AG04450 (cell line): ENCODE data around the gene HES5. TPM values are rescaled to one million over a fixed set of nuclear protein-coding genes. Genes with fewer than 3 reads are reported as not detected.

Experiments used
- CTCF ChIA-PET: fragments of 300-600, 350-600 bp; formaldehyde crosslinking; extraction: SDS; loops from one replicate; lab custom pipeline; 2022; ENCODE audit warnings: antibody characterized with exemption, inconsistent platforms; lab: Charles Lee
- POLR2A ChIA-PET: fragments of 350-600 bp; formaldehyde crosslinking; extraction: SDS; loops from one replicate; lab custom pipeline; 2021; ENCODE audit warnings: antibody characterized with exemption, inconsistent platforms; lab: Yijun Ruan, JAX
- DNase-seq: peaks from one replicate; pipeline ENCODE4 v3.0.0-alpha.2; 2011; ENCODE audit warnings: low read depth, low spot score
- H3K27ac ChIP-seq: one replicate; pipeline ENCODE4 v1.5.1; 2012; ENCODE audit warnings: low read depth, low read length, control low read depth
- H3K27me3 ChIP-seq: one replicate; pipeline ENCODE4 v1.6.0; 2012; ENCODE audit warnings: low read length; ENCODE audit not compliant: control insufficient read depth, insufficient read depth
- H3K4me3 ChIP-seq: 2 replicates; pipeline ENCODE4 v1.5.1; 2011; ENCODE audit warnings: mild to moderate bottlenecking, low read depth, low read length, control low read depth
- H3K9me3 ChIP-seq: 2 replicates; pipeline ENCODE4 v1.5.1; 2012; ENCODE audit warnings: low read length; ENCODE audit not compliant: control insufficient read depth, insufficient read depth
- polyA plus RNA-seq: library from polyadenylated mRNA; depleted of rRNA; stranded (reverse); fragments of >200 nt; gene quantifications from 2 replicates; pipeline ENCODE4 v1.2.3, GENCODE V29; 2011
- TF ChIP-seq, protein P1 (sequence below): IDR thresholded peaks from 2 replicates; pipeline ENCODE4 v1.5.1; 2011; ENCODE audit warnings: low read depth, low read length, control low read depth, inconsistent platforms

Gene HES5
- polyA plus RNA-seq, 1 experiment: not detected

DNA sequence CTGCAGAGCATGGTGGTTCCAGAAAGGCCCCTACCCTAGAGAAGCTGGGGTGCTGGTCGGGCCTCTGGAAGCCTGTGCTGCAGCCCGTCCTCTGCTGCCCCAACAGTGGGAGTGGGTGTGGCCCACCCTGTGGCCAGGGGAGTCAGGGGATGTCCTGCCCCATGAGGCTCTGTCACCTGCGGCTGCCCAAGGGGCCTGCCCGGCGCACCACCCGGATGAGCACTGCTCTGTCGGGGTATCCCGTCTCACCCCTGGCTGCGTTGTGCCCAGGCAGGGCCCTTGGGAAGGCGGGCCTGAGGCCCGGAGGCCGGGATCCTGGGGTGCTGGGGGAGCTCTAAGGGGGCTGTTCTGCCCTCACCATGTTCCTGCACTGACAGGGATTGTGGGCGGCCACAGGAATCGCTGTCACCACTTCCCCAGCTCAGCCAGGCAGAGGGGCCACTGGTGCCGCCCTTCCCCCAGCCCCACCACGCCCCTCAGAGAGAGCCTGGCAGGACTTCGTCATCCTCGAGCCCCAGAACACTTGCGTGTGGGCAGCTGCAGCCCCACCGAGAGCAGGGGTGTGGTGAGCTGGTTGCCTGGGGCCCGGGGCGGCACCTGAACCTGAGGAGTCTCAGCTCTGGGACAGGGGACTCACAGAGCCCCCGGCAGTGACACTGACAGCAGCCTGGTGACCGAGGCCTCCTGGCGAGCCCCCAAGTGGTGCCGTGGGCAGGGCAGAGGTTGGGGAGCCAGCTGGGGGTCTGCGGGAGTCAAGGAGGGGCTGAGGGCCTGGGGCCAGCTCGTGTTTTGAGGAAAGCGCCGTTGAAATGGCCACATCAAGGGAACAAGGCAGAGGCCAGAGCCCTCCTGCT, 23.8 kb downstream of the HES5 start:
- Histone ChIP-seq H3K27ac (no peak overlapping the region), H3K9me3 (no peaks in the 10 kb centered on the region; the same call in 1 of the 2 replicates), H3K27me3 (peaks cover 16% of the 10 kb centered on the region), H3K4me3 (no peak overlapping the region)
- ChIA-PET POLR2A (no interaction called here), CTCF (no interaction called here)
- no peak for DNase-seq
- TF ChIP-seq, protein P1, sequence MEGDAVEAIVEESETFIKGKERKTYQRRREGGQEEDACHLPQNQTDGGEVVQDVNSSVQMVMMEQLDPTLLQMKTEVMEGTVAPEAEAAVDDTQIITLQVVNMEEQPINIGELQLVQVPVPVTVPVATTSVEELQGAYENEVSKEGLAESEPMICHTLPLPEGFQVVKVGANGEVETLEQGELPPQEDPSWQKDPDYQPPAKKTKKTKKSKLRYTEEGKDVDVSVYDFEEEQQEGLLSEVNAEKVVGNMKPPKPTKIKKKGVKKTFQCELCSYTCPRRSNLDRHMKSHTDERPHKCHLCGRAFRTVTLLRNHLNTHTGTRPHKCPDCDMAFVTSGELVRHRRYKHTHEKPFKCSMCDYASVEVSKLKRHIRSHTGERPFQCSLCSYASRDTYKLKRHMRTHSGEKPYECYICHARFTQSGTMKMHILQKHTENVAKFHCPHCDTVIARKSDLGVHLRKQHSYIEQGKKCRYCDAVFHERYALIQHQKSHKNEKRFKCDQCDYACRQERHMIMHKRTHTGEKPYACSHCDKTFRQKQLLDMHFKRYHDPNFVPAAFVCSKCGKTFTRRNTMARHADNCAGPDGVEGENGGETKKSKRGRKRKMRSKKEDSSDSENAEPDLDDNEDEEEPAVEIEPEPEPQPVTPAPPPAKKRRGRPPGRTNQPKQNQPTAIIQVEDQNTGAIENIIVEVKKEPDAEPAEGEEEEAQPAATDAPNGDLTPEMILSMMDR: no peak

DNA sequence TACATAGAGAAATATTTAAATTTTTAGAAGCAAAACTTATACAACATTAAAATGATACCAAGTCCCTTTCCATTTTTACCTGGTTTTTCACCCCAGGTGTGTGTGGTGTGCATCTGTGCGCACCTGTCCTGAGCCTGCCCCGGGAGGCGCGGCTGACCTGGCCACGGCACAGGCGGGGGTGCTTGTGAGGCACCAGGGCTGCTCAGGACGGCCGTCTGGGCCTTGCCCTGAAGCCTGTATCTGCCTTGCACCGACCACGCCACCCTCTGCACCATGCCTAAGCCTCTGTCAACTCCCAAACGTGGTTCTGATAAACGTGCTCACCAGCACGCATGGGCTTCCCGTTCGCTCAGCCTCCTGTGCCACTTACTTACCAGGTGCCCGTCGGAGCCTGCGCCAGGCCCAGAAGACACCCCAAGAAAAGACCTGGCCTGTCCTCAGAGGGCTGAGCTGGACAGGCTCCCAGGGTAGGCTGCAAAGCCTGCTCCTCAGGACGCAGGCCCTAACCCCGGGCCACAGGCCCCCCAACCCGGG, 24.5 kb downstream of the HES5 start:
- no peak overlapping the region for H3K27ac ChIP-seq
- ChIA-PET POLR2A (no interaction called here), CTCF (no interaction called here)
- no peaks in the 10 kb centered on the region; the same call in 1 of the 2 replicates for H3K9me3 ChIP-seq
- H3K27me3 ChIP-seq: peaks cover 18% of the 10 kb centered on the region
- no peak for DNase-seq
- H3K4me3 ChIP-seq: no peak overlapping the region
- TF ChIP-seq, protein P1: no peak

DNA sequence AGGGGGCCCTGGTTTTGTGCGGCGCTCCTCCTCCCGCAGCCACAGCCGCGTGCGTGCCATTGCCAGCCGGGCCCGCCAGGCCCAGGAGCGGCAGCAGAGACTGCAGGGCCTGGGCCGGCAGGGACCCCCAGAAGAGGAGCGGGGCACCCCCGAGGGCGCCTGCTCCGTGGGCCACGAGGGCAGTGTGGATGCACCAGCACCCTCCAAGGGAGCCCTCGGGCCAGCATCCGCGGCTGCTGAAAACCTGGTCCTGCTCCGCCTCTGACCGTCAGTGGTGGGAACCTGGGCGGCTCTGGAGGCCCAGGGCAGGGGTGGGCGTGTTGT, 25.2 kb downstream of the HES5 start:
- Histone ChIP-seq H3K4me3 (no peak overlapping the region), H3K27ac (no peak overlapping the region), H3K9me3 (no peaks in the 10 kb centered on the region; the same call in 1 of the 2 replicates), H3K27me3 (peaks cover 18% of the 10 kb centered on the region)
- no peak for DNase-seq
- POLR2A ChIA-PET: no interaction called here
- TF ChIP-seq, protein P1: no peak
- CTCF ChIA-PET: no interaction called here

DNA sequence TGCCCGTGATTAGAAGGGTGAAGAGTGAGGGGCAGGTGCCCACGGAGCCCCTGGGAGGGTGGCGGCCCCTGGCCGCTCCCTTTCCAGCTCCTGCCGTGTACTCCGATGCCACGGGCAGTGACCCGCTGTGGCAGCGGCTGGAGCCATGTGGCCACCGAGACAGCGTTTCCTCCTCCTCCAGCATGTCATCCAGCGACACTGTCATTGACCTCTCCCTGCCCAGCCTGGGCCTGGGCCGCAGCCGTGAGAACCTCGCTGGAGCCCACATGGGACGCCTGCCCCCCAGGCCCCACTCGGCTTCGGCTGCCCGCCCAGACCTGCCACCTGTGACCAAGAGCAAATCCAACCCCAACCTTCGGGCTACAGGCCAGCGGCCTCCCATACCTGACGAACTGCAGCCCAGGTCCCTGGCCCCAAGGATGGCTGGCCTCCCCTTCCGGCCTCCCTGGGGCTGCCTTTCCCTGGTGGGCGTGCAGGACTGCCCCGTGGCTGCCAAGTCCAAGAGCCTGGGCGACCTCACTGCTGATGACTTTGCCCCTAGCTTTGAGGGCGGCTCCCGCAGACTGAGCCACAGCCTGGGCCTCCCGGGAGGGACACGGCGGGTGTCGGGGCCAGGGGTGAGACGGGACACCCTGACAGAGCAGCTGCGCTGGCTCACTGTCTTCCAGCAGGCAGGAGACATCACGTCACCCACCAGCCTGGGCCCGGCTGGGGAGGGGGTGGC, 25.7 kb downstream of the HES5 start:
- H3K4me3 ChIP-seq: no peak overlapping the region
- TF ChIP-seq, protein P1: no peak
- peaks cover 18% of the 10 kb centered on the region for H3K27me3 ChIP-seq
- no peaks in the 10 kb centered on the region; the same call in 1 of the 2 replicates for H3K9me3 ChIP-seq
- DNase-seq: no peak
- no peak overlapping the region for H3K27ac ChIP-seq
- ChIA-PET POLR2A (no interaction called here), CTCF (no interaction called here)
